Stimulated activated CD8-positive, alpha-beta memory T cell treated with anti-CD3 and anti-CD28 coated beads, Interleukin-4, amount 100 ng/mL, for 24 hours (primary cell): ENCODE results near the gene BRD9.

ENCODE experiments used
- DNase-seq: peaks from one replicate; pipeline ENCODE4 v3.0.0-alpha.2; 2020; ENCODE audit warnings: low read depth

Gene BRD9

DNA sequence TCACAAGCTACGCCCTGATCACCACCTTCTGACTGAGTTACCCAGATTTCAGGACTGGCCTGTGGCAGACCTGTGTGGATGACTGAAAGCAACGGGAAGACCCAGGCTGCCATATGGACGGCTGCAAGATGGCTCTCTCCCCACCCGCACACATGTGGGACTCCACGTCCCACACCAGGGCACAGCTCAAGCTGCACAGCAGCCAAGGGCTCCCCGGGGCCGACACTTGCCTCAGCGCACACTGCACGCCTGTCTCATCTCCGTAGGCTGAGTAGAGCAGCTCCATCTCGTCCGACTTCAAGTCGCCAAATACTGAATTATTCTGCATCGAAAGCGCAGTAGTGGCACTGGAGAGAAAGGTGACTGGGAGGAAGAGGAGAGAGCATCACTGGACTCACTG lies 14.5 kb downstream of the BRD9 start:
- DNase-seq: no peak

- DNase-seq: no peak
Measured at GRCh38 chr5:876398-877365, 15.9 kb downstream of the BRD9 start.

- no peak for DNase-seq
Measured at GRCh38 chr5:875931-876330, 16.7 kb downstream of the BRD9 start.

DNA sequence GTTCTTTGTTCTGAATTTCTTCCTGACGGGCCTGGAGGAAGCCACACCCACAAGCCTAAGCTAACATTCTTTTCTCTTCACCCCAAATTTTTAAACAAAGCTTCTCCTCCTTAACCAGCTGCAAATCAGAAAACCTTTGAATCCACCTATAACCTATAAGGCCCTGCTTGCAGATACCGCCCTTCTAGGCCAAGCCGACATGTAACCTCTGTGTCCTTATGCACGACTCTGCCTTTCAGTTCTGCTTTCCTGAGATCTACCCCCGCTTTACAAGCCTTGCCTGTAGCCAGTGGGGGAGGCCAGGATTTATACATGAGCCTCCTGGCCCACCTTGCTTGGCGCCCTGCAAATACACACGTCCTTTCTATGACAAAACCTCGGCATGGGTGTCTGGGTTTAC lies 19.3 kb downstream of the BRD9 start:
- no peak for DNase-seq

DNA sequence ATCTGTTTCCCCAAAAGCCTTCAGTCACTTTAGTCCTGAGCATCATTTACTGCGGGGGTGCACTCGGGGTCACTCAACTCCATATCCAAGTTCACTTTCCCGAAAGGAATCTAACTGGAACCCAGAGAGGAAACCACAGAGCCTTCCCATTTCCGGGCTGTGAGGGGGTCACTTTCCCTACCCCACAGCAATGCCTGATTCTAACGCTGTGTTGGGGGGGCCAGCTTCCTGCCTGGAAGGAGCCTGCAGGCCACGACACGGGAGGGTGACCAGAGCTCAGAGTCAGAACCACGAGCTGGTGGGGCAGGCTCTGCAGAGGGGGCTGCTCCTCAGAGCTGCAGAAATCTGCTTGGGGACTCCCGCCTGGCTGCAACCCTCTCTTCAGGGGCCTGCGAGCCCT lies 20.3 kb downstream of the BRD9 start:
- no peak for DNase-seq

GRCh38 chr5:871596-872298 lies 20.9 kb downstream of the BRD9 start:
- DNase-seq: no peak

DNA sequence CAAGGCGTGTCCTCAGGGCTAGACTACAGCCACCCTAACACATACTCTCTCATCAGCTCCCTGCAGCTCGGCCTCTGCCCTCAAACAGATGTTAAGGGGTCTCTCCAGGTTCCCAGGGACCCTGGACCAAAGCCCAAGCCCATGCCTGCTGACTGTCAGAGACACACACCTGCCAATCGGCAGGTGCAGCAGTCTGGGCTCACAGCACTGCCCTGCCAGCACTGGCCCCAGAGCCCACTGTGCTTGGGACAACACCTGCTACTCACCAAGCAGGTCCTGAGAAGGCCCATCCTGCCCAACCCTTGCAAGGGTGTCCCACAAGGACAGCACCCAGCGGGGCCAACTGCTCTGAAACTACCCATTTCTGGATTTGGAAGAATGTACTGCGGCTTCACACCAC lies 21.6 kb downstream of the BRD9 start:
- no peak for DNase-seq

GRCh38 chr5:868428-869135 lies 24.0 kb downstream of the BRD9 start:
- no peak for DNase-seq

GRCh38 chr5:867300-867870 lies 25.2 kb downstream of the BRD9 start:
- no peak for DNase-seq

DNA sequence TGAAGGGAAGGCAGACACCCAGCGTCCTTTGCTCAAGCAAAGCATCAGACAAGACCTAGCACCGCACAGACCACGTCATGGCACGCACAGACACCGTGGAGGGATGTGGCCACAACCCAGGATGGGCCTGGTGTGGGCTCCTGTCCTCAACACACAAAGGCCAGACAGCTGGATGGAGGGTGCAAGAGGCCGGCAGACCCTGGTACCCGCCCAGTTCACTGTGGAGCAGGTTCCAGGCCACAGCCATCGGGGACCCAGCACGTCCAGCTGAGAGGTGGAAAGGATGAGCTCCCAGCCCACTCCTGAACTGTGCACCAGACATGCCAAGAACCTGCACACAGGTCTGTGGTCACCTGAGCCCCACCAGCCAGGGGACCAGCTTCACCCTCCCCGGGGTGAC lies 26.8 kb downstream of the BRD9 start:
- no peak for DNase-seq

GRCh38 chr5:865168-865521 lies 27.5 kb downstream of the BRD9 start:
- DNase-seq: no peak

DNA sequence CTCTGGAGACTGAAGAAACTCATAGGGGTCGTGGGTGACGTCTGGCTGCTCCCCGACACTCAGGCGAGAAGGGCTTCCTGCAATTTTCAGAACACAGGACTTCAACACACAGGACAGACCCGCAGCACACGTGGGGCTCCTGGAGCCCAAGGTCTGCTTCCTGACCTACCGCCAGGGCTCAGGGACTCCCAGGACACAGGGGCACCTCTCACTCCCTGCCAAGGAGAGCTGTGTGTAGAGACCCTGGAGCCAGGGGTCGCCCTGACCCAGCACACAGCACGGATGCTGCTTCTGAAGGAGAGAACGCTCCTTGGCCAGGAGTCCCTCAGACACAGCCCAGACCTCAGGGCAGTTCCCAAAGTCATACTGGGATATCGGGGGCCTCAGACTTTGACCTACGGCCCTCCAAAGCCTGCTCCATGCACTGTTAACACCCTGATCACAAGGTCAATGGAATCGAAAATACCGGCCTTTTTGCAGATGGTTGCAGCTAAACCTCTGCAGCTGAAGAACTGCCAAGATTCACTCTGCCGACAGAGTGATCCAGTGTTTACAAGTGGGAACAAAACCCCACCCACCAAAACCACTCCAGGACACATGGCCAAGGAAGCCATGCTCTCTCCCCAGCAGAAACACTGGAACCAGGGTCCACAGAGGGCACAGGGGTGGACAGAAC lies 28.0 kb downstream of the BRD9 start:
- no peak for DNase-seq

- no peak for DNase-seq
Measured at GRCh38 chr5:863244-863805, 29.3 kb downstream of the BRD9 start.

DNA sequence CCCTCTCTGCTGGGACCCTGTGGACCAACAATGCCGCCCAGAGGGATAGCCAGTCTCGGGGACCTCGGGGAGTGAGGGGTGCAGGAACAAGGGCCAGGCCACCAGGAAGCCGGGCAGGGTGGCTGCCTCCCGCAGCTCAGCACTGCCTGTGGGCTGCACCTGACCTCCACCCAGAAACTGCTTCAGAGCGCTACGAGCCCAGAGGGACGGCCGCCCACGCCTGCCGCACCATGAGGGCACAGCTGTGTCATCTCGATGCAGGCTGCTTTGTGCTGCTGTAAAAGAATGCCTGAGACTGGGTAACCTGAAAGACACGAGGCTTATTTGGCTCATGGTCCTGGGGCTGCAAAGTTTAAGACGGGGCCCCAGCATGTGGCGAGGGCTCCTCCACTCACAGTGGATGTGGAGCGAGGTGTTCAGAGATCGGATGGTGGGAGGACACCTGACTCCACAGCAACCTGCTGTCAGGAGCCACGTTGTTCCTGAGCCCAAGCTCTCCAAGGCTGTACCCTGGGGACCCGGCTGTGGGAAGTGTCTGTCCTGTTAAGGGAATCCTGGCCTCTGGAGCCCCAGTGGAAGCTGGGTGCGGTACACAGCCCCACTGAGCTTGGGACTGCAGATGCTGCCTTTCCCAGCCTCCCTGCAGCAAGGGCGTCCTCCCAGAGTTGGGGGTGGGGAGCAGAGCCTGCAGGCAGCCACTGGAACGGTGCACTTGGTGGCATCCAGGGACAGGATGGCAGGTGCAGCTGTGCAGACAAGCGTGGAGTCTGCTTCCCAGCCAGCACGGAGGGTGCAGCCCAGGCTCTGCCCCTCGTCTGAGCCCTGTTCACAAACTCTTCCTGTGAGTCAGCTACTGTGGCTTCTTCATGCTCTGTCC lies 30.0 kb downstream of the BRD9 start:
- no peak for DNase-seq

- no peak for DNase-seq
Measured at GRCh38 chr5:861442-862366, 30.9 kb downstream of the BRD9 start.

DNA sequence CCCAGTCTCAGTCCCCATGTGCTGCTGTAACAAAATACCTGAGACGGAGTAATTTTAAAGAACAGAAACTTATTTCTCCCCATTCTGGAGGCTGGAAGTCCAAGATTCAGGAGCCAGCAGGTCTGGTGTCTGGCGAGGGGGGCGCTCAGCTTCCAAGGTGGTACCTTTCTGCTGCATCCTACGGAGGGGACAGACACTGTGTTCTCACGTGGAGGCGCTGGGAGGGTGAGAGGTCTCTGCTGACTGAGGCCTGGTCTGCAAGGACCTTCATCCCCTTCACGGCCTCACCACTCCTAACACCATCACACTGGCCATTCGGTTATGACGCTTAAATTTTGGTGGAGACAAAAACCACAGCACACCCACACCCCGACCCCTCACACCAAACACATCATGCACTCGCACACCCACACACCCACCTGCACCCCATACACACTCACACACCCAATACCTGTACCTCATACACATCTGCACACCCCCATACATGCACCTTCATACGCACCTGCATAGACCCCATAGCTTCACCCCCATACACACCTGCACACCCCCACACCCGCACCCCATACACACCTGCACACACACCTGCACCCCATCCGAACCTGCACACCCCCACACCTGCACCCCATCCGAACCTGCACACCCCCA lies 32.0 kb downstream of the BRD9 start:
- DNase-seq: no peak

- no peak for DNase-seq
Measured at GRCh38 chr5:859798-860296, 32.8 kb downstream of the BRD9 start.

- DNase-seq: no peak
Measured at GRCh38 chr5:859391-859790, 33.2 kb downstream of the BRD9 start.

DNA sequence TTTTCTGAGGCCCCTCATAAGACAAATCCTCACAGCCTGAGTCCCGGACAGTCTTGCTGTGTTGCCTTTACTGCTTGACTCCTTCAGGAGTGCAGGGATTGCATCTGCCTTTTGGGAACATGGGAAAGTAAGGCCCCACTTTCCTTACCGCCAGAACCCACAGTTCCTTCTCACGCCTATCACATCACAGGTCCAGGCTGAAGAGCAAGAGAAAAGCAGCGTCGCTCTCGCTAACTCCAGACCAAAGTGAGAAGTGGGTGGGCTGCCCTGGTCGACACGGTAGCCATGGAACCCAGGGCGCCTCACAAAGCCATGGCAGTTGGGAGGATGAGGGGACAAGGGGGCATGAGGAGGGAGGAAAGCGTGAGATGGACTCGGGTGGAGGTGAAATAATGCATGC lies 33.9 kb downstream of the BRD9 start:
- DNase-seq: no peak
